HG03060 (cell line): ENCODE measurements around the gene HELZ.
"Not testable (repeated sequence)": the region's sequence is repeated elsewhere in the genome, so short reads cannot be mapped to it uniquely, and the experiment has no call there.

Source experiments
- ATAC-seq: cut with Tn5 transposase; IDR thresholded peaks from one replicate; pipeline ENCODE4 v1.9.1; 2021; ENCODE audit warnings: low read depth, moderate number of reproducible peaks; ENCODE audit not compliant: unreplicated experiment

HELZ gene

GRCh38 chr17:67229109-67229955, 15.7 kb downstream of the HELZ start:
- ATAC-seq, result no peak

DNA sequence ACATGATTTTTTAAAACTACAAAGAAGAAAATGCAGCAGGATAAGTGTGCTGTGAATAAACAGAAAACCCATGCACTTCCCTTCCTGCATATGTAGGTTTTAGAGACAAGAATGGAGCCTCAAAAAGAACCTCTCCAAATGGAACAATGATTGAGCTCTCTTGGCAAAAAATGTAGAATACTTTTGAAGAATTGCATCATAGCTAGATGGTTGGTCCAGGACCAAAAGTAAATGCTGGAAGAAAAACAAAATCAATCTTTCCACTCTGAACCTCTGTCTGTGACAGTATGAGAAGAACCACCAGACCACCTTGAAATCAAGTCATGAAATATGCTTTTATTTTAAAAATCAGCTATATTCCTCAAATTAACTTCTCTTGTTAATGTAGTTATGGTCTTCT, 17.5 kb downstream of the HELZ start:
- ATAC-seq, result no peak

GRCh38 chr17:67225316-67225715, 19.7 kb downstream of the HELZ start:
- ATAC-seq, result no peak

GRCh38 chr17:67224736-67225135, 20.3 kb downstream of the HELZ start:
- ATAC-seq, result no peak

DNA sequence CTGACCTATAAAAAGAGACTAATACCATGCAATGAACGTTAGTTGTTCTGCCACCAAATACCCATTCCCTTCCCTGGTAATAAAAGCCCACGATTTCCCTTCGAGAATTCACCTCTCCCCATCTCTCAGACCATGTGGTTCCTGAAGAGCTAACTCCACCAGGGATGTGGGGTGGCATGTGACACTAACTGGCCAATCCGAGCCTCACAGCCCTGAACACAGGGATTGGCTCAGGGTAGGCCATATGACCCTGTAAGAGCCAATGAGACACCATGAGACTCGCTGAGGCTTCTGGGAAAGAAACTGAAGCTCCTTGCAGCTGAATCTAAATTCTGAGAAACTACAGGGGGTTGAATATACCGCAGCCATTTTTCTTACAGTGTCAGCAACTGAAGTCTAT, 21.1 kb downstream of the HELZ start:
- no peak for ATAC-seq

DNA sequence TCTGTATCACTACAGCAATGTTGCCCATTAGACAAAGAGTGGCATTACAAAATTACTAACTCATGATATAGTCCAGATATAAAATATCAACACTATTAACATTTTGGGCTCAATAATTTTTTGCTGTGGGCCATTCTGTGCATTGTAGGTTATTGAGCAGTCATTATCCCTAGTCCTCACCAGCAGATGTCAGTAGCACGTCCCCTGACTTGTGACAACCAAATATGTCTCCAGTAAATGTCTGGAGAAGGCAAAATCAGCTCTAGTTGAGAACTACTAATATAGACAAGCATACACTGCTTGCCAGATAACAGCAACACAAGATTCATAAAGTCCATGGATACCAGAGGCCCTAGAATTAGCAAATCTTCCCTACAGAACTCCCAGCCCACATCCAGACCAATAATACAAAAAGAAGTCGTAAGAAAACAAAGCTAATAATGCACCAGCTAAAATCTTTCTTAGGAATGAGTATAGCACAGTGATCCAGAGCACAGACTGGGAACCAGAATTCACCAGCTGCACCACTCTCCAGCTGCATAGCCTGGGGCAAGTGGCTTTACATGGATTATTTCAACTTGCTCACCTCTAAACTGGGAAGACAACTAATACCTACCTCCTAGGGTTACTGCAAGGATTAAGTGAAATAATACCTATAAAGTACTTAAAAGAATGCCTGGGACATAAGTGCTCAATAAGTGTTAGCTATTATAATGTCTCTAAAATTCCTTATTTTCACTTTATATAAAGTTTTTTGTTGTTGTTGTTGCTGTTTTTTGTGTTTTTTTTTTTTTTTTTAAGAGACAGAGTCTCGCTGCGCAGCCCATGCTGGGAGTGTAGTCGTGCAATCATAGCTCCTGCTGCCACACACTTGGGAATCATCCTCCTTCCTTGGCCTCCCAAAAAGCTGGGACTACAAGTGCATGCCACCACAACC, 23.7 kb downstream of the HELZ start:
- ATAC-seq, result no peak

- ATAC-seq, result no peak
Measured at GRCh38 chr17:67218385-67218950, 26.5 kb downstream of the HELZ start.

DNA sequence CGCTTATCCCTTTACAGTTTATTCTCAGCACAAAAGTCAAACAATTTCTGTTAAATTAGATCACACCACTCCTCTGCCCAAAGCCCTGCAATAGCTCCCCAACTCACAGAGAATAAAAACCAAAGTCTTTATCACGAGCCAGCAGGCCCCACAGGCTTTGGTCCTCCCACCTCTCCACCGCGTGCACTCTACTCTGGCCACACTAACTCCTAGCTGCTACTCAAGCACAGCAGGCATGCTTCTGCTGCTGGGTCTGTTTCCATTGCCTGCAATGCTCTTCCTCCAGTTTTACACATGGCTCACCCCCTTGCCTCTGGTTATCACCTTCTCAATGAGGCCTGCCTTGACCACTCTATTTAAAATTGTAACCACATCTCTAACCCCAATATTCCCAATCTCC, 27.6 kb downstream of the HELZ start:
- ATAC-seq, result no peak

GRCh38 chr17:67216578-67217320, 28.2 kb downstream of the HELZ start:
- ATAC-seq, result no peak

GRCh38 chr17:67215991-67216421, 29.0 kb downstream of the HELZ start:
- no peak for ATAC-seq

GRCh38 chr17:67212714-67213417, 32.1 kb downstream of the HELZ start:
- ATAC-seq, result no peak

- no peak for ATAC-seq
Measured at GRCh38 chr17:67212231-67212630, 32.8 kb downstream of the HELZ start.

DNA sequence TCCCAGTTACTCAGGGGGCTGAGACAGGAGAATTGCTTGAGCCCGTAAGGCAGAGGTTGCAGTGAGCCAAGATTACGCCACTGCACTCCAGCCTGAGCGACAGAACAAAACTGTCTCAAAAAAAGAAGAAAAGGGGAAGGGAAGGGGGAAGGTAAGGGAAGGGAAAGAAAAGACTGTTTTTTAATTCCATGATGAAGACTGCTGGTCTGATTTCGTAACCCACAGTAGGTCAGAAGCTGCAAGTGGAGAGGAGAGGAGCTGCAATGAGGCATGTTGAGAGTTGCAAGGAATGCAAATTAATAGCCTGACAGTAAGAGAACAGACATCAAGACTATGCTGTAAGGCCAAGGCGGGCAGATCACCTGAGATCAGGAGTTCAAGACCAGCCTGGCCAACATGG, 33.3 kb downstream of the HELZ start:
- no peak for ATAC-seq

GRCh38 chr17:67210915-67211314, 34.1 kb downstream of the HELZ start:
- no peak for ATAC-seq

DNA sequence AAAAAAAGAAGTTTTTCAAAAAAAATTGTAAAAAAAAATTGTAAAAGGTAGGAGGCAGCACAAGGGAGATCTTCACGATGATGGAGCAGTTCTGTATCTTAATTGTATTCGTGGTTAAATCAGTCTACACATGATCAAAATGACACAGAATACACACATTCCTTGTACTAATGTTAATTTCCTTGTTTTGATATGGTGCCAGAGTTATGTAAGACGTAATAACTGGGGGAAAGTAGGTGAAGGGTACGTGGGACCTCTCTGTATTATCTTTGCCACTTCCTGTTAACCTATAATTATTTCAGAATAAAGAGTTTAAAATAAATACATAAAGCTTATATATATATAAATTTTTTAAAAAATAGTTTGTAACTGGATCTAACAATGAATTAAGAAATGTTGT, 36.8 kb downstream of the HELZ start:
- ATAC-seq, result no peak

- no peak for ATAC-seq
Measured at GRCh38 chr17:67203818-67204217, 41.2 kb downstream of the HELZ start.

- no peak for ATAC-seq
Measured at GRCh38 chr17:67202503-67202902, 42.5 kb downstream of the HELZ start.

DNA sequence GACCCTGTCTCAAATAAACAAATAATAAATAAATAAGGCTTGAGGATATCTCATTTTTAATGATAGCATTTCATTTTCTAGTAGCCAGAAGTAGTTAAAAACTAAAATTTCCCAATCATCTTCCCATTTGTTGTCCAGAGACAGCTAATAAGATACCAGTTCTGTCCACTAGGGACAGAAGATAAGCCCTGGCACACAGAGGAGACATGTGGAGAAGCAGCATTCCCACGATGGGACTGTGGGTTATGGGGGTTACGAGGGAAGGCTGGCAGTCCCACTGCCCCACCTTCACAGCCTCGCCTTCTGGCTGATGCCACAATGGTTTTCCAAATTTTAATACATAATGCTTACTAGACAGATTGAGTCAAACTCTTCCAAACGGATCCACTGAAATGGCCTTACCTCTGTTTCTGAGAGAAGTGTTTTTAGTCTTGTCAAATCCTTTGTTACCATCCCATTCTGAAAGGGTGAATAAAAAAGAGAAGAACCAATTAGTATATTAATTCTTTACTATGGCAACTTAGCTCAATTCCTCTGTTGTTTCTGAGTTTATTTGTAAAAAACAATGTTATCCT, 44.2 kb downstream of the HELZ start:
- no peak for ATAC-seq

DNA sequence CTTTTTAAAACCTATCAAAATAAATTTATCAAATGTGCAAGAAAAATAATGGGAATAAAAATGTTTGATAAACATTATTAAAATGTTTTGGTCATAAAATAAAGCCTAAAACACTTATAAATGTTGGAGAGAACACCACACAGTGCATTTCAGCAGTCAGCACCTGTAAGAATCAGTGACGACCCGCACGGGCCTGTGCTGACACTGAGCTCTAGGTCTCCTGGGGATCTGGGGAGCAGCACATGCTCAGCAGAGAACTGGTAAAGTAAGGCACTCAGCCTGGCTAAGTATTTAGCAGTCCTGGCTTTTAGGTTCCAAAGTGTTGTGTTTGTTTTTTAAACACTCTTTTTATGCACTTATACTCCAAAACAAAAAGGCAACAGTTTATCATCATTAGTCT, 46.9 kb downstream of the HELZ start:
- no peak for ATAC-seq

- not testable (repeated sequence) for ATAC-seq
Measured at GRCh38 chr17:67197023-67197422, 48.0 kb downstream of the HELZ start.
